Skeletal muscle cell (primary cell): ENCODE measurements around the gene SHCBP1.
"Not testable (repeated sequence)": the region's sequence is repeated elsewhere in the genome, so short reads cannot be mapped to it uniquely, and the experiment has no call there.

Experiments used
- DNase-seq: peaks from one replicate; pipeline ENCODE4 v3.0.0-alpha.2; 2010; ENCODE audit warnings: low read depth
- H3K4me3 ChIP-seq: 2 replicates; pipeline ENCODE4 v1.5.1; 2011; ENCODE audit warnings: low read depth, mild to moderate bottlenecking, control low read depth, low read length, moderate library complexity

The SHCBP1 gene

DNA sequence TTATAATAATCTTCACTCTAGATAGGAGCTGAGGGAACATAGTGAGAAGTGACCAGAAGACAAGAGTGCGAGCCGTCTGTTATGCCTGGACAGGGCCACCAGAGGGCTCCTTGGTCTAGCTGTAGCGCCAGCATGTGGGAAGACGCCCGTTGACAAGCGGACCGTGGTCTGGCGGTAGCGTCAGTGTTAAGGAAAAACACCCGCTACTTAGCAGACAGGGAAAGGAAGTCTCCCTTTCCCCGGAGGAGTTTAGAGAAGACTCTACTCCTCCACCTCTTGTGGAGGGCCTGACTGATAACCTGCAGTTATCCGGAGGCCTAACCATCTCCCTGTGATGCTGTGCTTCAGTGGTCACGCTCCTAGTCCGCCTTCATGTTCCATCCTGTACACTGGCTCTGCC is 66.7 kb downstream of the SHCBP1 start:
- peak; percentile 13 for DNase-seq
- not testable (repeated sequence) for H3K4me3 ChIP-seq

- no peak overlapping the region for H3K4me3 ChIP-seq
Measured at GRCh38 chr16:46549477-46549876, 71.7 kb downstream of the SHCBP1 start.

More at GRCh38 chr16:46549477-46549876, 71.7 kb downstream of the SHCBP1 start:
- DNase-seq = no peak
